HCT116 (cell line): ENCODE results near the gene TRIM61. TPM values are rescaled to one million over a fixed set of nuclear protein-coding genes. Genes with fewer than 3 reads are reported as not detected.

ENCODE experiments used
- ATAC-seq: fragments of 200-7000 bp; cut with Tn5 transposase; 2 replicates; pipeline ENCODE4 v1.9.1; 2020; ENCODE audit warnings: mild to moderate bottlenecking, moderate library complexity
- BruUV-seq: library from RNA; stranded (reverse); fragments of 400-500 nt; replicated peaks from 2 replicates; lab custom pipeline; 2021; lab: Mats Ljungman, UMichigan
- CTCF ChIA-PET: fragments of 300-600 bp; sonication (Branson Sonifier 250); formaldehyde crosslinking; loops from one replicate; lab custom pipeline; 2021; ENCODE audit warnings: antibody characterized with exemption; lab: Charles Lee
- POLR2A ChIA-PET: fragments of 300-600, 350-600 bp; sonication (Branson Sonifier 250); formaldehyde crosslinking; loops from one replicate; lab custom pipeline; 2021; ENCODE audit warnings: antibody characterized with exemption; lab: Charles Lee
- RAD21 ChIA-PET, 2 experiments: fragments of 300-600 bp; sonication (Branson Sonifier 250); formaldehyde crosslinking; loops; one replicate each; lab custom pipeline; 2023; ENCODE audit warnings: low total read pairs in 2 of 2; ENCODE audit not compliant: uncharacterized antibody in 2 of 2, unreplicated experiment in 2 of 2, low non-redundant PET in 1 of 2; lab: Charles Lee
- DNase-seq: peaks from one replicate; pipeline ENCODE4 v3.0.0-alpha.2; 2010; ENCODE audit warnings: low read depth, low spot score
- H2AFZ ChIP-seq: fragments of 200-600 bp; shearing (Covaris generic), sonication (generic); 2 replicates; pipeline ENCODE4 v1.6.1; 2017; ENCODE audit warnings: low read depth, mixed run types, mixed read lengths, antibody characterized with exemption, low read length; ENCODE audit not compliant: poor library complexity, severe bottlenecking
- H3K27ac ChIP-seq: 2 replicates; pipeline ENCODE4 v1.5.1; 2012; ENCODE audit warnings: low read depth, low read length
- H3K27me3 ChIP-seq: fragments of 200-600 bp; sonication (generic); 2 replicates; pipeline ENCODE4 v1.6.1; 2016; ENCODE audit warnings: mixed run types, low read length, mixed read lengths; ENCODE audit not compliant: insufficient read depth
- H3K36me3 ChIP-seq, 2 experiments: fragments of 200-500 bp in 1 of 2; fragments of 200-600 bp in 1 of 2; sonication (Bioruptor generic) in 1 of 2; sonication (generic) in 1 of 2; 2 replicates each; pipeline versions ENCODE4 v1.5.1 to v1.6.1; 2014 to 2016; ENCODE audit warnings: low read length in 2 of 2, inconsistent platforms in 1 of 2, mixed read lengths in 1 of 2, mixed run types in 1 of 2; ENCODE audit not compliant: insufficient read depth in 2 of 2, control insufficient read depth in 1 of 2
- H3K4me1 ChIP-seq, 2 experiments: fragments of 200-600 bp in 1 of 2; sonication (generic) in 1 of 2; 2 replicates each; pipeline versions ENCODE4 v1.5.1 to v1.6.1; 2012 to 2017; ENCODE audit warnings: low read length in 2 of 2, inconsistent platforms in 1 of 2, mild to moderate bottlenecking in 1 of 2, mixed read lengths in 1 of 2, mixed run types in 1 of 2, moderate library complexity in 1 of 2; ENCODE audit not compliant: insufficient read depth in 2 of 2, control insufficient read depth in 1 of 2
- H3K4me2 ChIP-seq: fragments of 200-600 bp; sonication (generic); 2 replicates; pipeline ENCODE4 v1.6.1; 2017; ENCODE audit warnings: mixed run types, low read length, mixed read lengths
- H3K4me3 ChIP-seq, 2 experiments: fragments of 200-600 bp in 1 of 2; sonication (generic) in 1 of 2; replicated peaks in 1 of 2; 2 replicates each; pipeline ENCODE4 v1.5.1; 2011 to 2016; ENCODE audit warnings: low read length in 2 of 2, control low read depth in 1 of 2, low read depth in 1 of 2, mild to moderate bottlenecking in 1 of 2, mixed read lengths in 1 of 2, mixed run types in 1 of 2
- H3K79me2 ChIP-seq: fragments of 200-600 bp; sonication (generic); 2 replicates; pipeline ENCODE4 v1.6.1; 2017; ENCODE audit warnings: mild to moderate bottlenecking, mixed run types, low read length, moderate library complexity, mixed read lengths; ENCODE audit not compliant: insufficient read depth
- H3K9ac ChIP-seq: fragments of 200-600 bp; sonication (generic); 2 replicates; pipeline ENCODE4 v1.6.1; 2016; ENCODE audit warnings: low read length, mixed read lengths
- H3K9me2 ChIP-seq: fragments of 200-600 bp; sonication (generic), shearing (Covaris generic); 2 replicates; pipeline ENCODE4 v1.6.1; 2017; ENCODE audit warnings: mixed run types, mild to moderate bottlenecking, moderate library complexity; ENCODE audit not compliant: insufficient read depth
- H3K9me3 ChIP-seq, 2 experiments: fragments of 200-500 bp in 1 of 2; fragments of 200-600 bp in 1 of 2; sonication (Bioruptor generic) in 1 of 2; sonication (generic) in 1 of 2; 2 replicates each; pipeline ENCODE4 v1.6.1; 2014 to 2017; ENCODE audit warnings: low read length in 2 of 2, mixed read lengths in 2 of 2, inconsistent platforms in 1 of 2, low read depth in 1 of 2, mild to moderate bottlenecking in 1 of 2, mixed run types in 1 of 2, moderate library complexity in 1 of 2; ENCODE audit not compliant: control insufficient read depth in 1 of 2, insufficient read depth in 1 of 2
- H4K20me1 ChIP-seq: fragments of 200-600 bp; sonication (generic), shearing (Covaris generic); 2 replicates; pipeline ENCODE4 v1.6.1; 2017; ENCODE audit warnings: mixed run types, mild to moderate bottlenecking, moderate library complexity; ENCODE audit not compliant: insufficient read depth
- CBX3 ChIP-seq: IDR thresholded peaks from 2 replicates; pipeline ENCODE4 v1.6.1; 2012; ENCODE audit warnings: low read depth
- CTCF ChIP-seq, 3 experiments: fragments of 200-600 bp in 1 of 3; sonication (generic) in 1 of 3; IDR thresholded peaks in 2 of 3; conservative IDR thresholded peaks in 1 of 3; 2 replicates each; pipeline ENCODE4 v1.5.1; 2012 to 2017; ENCODE audit warnings: low read depth in 2 of 3, low read length in 2 of 3, antibody characterized with exemption in 1 of 3, borderline replicate concordance in 1 of 3, control low read depth in 1 of 3, mild to moderate bottlenecking in 1 of 3, mixed read lengths in 1 of 3, mixed run types in 1 of 3, moderate library complexity in 1 of 3; ENCODE audit not compliant: insufficient read depth in 1 of 3
- ELF1 ChIP-seq: IDR thresholded peaks from 2 replicates; pipeline ENCODE4 v1.6.1; 2012; ENCODE audit warnings: low read depth, borderline replicate concordance
- EZH2phosphoT487 ChIP-seq: fragments of 200-600 bp; IDR thresholded peaks from 2 replicates; pipeline ENCODE4 v1.6.1; 2018; ENCODE audit warnings: antibody characterized with exemption, borderline replicate concordance
- JUND ChIP-seq: IDR thresholded peaks from 2 replicates; pipeline ENCODE4 v1.6.1; 2012
- MAX ChIP-seq: IDR thresholded peaks from 2 replicates; pipeline ENCODE4 v1.6.1; 2012
- POLR2A ChIP-seq: IDR thresholded peaks from 2 replicates; pipeline ENCODE4 v1.7.0; 2011; ENCODE audit warnings: borderline replicate concordance; ENCODE audit not compliant: insufficient read depth, insufficient read length; ENCODE audit errors: extremely low read depth
- POLR2AphosphoS5 ChIP-seq: IDR thresholded peaks from 2 replicates; pipeline ENCODE4 v1.6.1; 2011; ENCODE audit warnings: mild to moderate bottlenecking, low read depth, low read length, moderate library complexity
- RAD21 ChIP-seq: IDR thresholded peaks from 2 replicates; pipeline ENCODE4 v1.6.1; 2012; ENCODE audit warnings: low read depth, mild to moderate bottlenecking
- REST ChIP-seq: IDR thresholded peaks from 2 replicates; pipeline ENCODE4 v1.6.1; 2012; ENCODE audit warnings: low read depth
- SIN3A ChIP-seq: IDR thresholded peaks from 2 replicates; pipeline ENCODE4 v1.6.1; 2012; ENCODE audit warnings: low read depth
- SRF ChIP-seq: IDR thresholded peaks from 2 replicates; pipeline ENCODE4 v1.6.1; 2012; ENCODE audit warnings: low read depth
- YY1 ChIP-seq: IDR thresholded peaks from 2 replicates; pipeline ENCODE4 v1.6.1; 2011; ENCODE audit warnings: low read length, low read depth, moderate library complexity, mild to moderate bottlenecking; ENCODE audit not compliant: insufficient replicate concordance; ENCODE audit errors: extremely low read depth
- intact Hi-C: fragments of 100-400 bp; cut with micrococcal nuclease; formaldehyde crosslinking; loops from 2 replicates; pipeline ENCODE4 v1.10.0; 2022
- total RNA-seq: library from RNA; stranded (reverse); gene quantifications from one replicate; pipeline ENCODE4 v1.2.1, GENCODE V29; 2021; ENCODE audit not compliant: unreplicated experiment

TRIM61 gene
- total RNA-seq, 1 experiment from 2014 or later = 0.15 TPM

GRCh38 chr4:164931551-164932324 is 45.7 kb downstream of the TRIM61 start (continued):
- TF ChIP-seq CTCF (IDR thresholded peaks at IDR 0.05 in 2 of 3, conservative IDR thresholded peaks at IDR 0.05 in 1 of 3; ENCODE audit: borderline replicate concordance in 1 of 3, insufficient read depth in 1 of 3, low read depth in 2 of 3, low read length in 2 of 3) = no peak
- TF ChIP-seq ELF1 = no peak
- TF ChIP-seq JUND = no peak

GRCh38 chr4:164930647-164931046 is 46.8 kb downstream of the TRIM61 start:
- intact Hi-C loops = loop anchor here (10.0 kb wide), 1 partner anchor 164 kb away; no protein-coding TSS in a partner anchor
- no peaks in the 10 kb centered on the region for H3K9me2 ChIP-seq

More at GRCh38 chr4:164930647-164931046, 46.8 kb downstream of the TRIM61 start:
- H3K27ac ChIP-seq = no peak overlapping the region
- ChIA-PET CTCF (no interaction called here), RAD21 (no interaction called here), POLR2A (no interaction called here)
- TF ChIP-seq SIN3A (no peak), SRF (no peak), REST (no peak), POLR2A (no peak), YY1 (no peak), CBX3 (no peak), RAD21 (no peak), POLR2AphosphoS5 (no peak), MAX (no peak), EZH2phosphoT487 (no peak)
- DNase-seq = no peak
- no peaks in the 10 kb centered on the region for H3K27me3 ChIP-seq
- no peak overlapping the region for H2AFZ ChIP-seq
- H3K4me1 ChIP-seq = no peaks in the 10 kb centered on the region
- no peaks in the 10 kb centered on the region for H4K20me1 ChIP-seq
- no peaks in the 10 kb centered on the region for H3K9me3 ChIP-seq
- H3K4me2 ChIP-seq = no peak overlapping the region
- no peak overlapping the region for H3K9ac ChIP-seq
- H3K79me2 ChIP-seq = no peaks in the 10 kb centered on the region
- ATAC-seq = no peak
- no peaks in the 10 kb centered on the region for H3K36me3 ChIP-seq
- no TSS peak for BruUV-seq
- H3K4me3 ChIP-seq = no peak overlapping the region
